Upper lobe of left lung (tissue), 6 donors: ENCODE data around the gene AIF1. TPM values are rescaled to one million over a fixed set of nuclear protein-coding genes. Genes with fewer than 3 reads are reported as not detected.

Experiments used
- ATAC-seq, 2 donors: fragments of 200-7000 bp; cut with Tn5 transposase; one replicate each; pipeline ENCODE4 v1.9.1; 2022; ENCODE audit warnings: mild to moderate bottlenecking in 2 of 2, moderate library complexity in 2 of 2; ENCODE audit not compliant: low FRiP score in 2 of 2
- DNase-seq, 2 donors: peaks; one replicate each; pipeline ENCODE4 v3.0.0-alpha.2; 2019 to 2020
- H3K27ac ChIP-seq, 4 donors: fragments of 200-600 bp; sonication (generic); one replicate each; pipeline ENCODE4 v1.5.1; 2016 to 2019
- H3K27me3 ChIP-seq, 4 donors: fragments of 200-600 bp; sonication (generic); one replicate each; pipeline ENCODE4 v1.5.1; 2017 to 2019
- H3K36me3 ChIP-seq, 4 donors: fragments of 200-600 bp; sonication (generic); one replicate each; pipeline ENCODE4 v1.5.1; 2016 to 2019
- H3K4me1 ChIP-seq, 4 donors: fragments of 200-600 bp; sonication (generic); one replicate each; pipeline ENCODE4 v1.5.1; 2018 to 2019
- H3K4me3 ChIP-seq, 4 donors: fragments of 200-600 bp; sonication (generic); one replicate each; pipeline ENCODE4 v1.5.1; 2017 to 2019; ENCODE audit warnings: mild to moderate bottlenecking in 2 of 4, moderate library complexity in 1 of 4
- H3K9me3 ChIP-seq, 4 donors: fragments of 200-600 bp; sonication (generic); one replicate each; pipeline ENCODE4 v1.5.1; 2018 to 2019
- EP300 ChIP-seq, 4 donors: sonication (generic); formaldehyde crosslinking; IDR thresholded peaks; one replicate each; pipeline ENCODE4 v1.5.1; 2017; ENCODE audit warnings: antibody characterized with exemption in 4 of 4, control low read depth in 2 of 4
- POLR2A ChIP-seq, 4 donors: fragments of 450-650 bp; IDR thresholded peaks; one replicate each; pipeline ENCODE4 v1.5.1; 2016 to 2017; ENCODE audit warnings: antibody characterized with exemption in 4 of 4, mild to moderate bottlenecking in 2 of 4
- POLR2AphosphoS5 ChIP-seq, 2 donors: sonication (generic); formaldehyde crosslinking; IDR thresholded peaks; one replicate each; pipeline ENCODE4 v1.5.1; 2017; ENCODE audit warnings: antibody characterized with exemption in 2 of 2
- WGBS, 2 donors: methylation state at CpG; one replicate each; pipeline ENCODE4 v1.1.5; 2017 to 2018; 5-methylcytosine and 5-hydroxymethylcytosine counted together
- total RNA-seq, 6 donors: library from RNA; depleted of rRNA in 4 of 6; stranded (reverse); fragments of >200 nt in 4 of 6; gene quantifications; one replicate each; pipeline versions ENCODE4 v1.1.0 to v1.2.1, GENCODE V29; 2016 to 2021
- TF ChIP-seq, protein P1 (sequence below), 6 experiments: fragments of 450-650 bp in 4 of 6; fragments of 200-600 bp in 2 of 6; sonication (generic) in 2 of 6; IDR thresholded peaks; one replicate each; pipeline ENCODE4 v1.5.1; 2016 to 2019; ENCODE audit warnings: antibody characterized with exemption in 6 of 6
- donor health status: DM: no; HTN: no; CAD: no; lungs with moderate emphysema.
- donor health status: DM: no; HTN: yes; CAD: no; lungs with severe emphysema.

AIF1 gene
- total RNA-seq, 6 donors from 2014 or later = 18.5 to 106 (median 79.7) TPM

DNA sequence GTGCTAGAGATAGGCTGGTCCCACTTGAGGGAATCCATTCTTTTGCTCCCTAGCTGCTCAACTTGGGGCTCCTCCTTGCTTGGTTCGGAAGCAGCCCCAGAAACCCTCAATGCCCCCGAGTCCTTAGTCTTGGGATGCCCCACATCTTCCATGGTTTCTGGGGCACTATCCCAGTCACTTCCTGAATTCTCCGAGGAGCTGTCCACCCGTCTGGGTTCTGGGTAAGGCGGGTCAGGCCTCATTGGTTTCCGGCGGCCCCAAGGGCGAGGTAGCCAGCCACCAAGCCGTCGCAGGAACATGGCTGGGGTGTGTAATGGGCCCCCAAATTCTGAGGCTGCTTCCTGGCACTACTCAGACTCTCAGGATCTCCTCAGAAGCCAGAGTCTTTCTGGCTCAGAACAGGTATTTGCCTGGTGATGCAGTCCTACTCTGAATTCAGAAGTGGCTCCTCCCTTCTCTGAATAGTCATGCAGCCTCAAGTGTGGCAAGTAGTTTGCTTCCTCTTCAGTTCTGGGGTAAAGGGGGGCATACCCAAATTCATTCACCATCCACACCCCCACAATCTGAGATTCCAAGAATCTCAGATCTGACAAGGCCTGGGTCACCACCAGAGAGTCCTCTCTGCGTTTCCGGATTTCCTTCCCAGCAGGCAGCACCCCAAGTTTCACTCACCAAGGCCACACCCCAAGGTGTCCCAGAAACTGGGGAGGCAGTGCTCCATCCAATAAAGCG, 44.8 kb downstream of the AIF1 start:
- Histone ChIP-seq H3K36me3 (peaks cover 0 to 42% (median 17%) of the 10 kb centered on the region in 4 donors), H3K4me1 (peaks cover 46 to 68% (median 52%) of the 10 kb centered on the region in 4 donors), H3K27me3 (no peaks in the 10 kb centered on the region), H3K9me3 (no peaks in the 10 kb centered on the region), H3K27ac (peak overlapping the region; percentile 84 to 97 (median 90)), H3K4me3 (peak overlapping the region; percentile 64 to 92 (median 64))
- no peak for TF ChIP-seq POLR2AphosphoS5 (IDR thresholded peaks at IDR 0.05)
- TF ChIP-seq EP300 (IDR thresholded peaks at IDR 0.05) = no peak
- TF ChIP-seq, protein P1, sequence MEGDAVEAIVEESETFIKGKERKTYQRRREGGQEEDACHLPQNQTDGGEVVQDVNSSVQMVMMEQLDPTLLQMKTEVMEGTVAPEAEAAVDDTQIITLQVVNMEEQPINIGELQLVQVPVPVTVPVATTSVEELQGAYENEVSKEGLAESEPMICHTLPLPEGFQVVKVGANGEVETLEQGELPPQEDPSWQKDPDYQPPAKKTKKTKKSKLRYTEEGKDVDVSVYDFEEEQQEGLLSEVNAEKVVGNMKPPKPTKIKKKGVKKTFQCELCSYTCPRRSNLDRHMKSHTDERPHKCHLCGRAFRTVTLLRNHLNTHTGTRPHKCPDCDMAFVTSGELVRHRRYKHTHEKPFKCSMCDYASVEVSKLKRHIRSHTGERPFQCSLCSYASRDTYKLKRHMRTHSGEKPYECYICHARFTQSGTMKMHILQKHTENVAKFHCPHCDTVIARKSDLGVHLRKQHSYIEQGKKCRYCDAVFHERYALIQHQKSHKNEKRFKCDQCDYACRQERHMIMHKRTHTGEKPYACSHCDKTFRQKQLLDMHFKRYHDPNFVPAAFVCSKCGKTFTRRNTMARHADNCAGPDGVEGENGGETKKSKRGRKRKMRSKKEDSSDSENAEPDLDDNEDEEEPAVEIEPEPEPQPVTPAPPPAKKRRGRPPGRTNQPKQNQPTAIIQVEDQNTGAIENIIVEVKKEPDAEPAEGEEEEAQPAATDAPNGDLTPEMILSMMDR (IDR thresholded peaks at IDR 0.05) = no peak
- no peak for TF ChIP-seq POLR2A (IDR thresholded peaks at IDR 0.05)
- peak; percentile 25 to 34 for ATAC-seq
- peak in 1 of 2 donors; percentile 45 for DNase-seq
- 22 to 28% methylated on average over 6 to 10 of the region's 13 CpGs for WGBS, 2 donors

DNA sequence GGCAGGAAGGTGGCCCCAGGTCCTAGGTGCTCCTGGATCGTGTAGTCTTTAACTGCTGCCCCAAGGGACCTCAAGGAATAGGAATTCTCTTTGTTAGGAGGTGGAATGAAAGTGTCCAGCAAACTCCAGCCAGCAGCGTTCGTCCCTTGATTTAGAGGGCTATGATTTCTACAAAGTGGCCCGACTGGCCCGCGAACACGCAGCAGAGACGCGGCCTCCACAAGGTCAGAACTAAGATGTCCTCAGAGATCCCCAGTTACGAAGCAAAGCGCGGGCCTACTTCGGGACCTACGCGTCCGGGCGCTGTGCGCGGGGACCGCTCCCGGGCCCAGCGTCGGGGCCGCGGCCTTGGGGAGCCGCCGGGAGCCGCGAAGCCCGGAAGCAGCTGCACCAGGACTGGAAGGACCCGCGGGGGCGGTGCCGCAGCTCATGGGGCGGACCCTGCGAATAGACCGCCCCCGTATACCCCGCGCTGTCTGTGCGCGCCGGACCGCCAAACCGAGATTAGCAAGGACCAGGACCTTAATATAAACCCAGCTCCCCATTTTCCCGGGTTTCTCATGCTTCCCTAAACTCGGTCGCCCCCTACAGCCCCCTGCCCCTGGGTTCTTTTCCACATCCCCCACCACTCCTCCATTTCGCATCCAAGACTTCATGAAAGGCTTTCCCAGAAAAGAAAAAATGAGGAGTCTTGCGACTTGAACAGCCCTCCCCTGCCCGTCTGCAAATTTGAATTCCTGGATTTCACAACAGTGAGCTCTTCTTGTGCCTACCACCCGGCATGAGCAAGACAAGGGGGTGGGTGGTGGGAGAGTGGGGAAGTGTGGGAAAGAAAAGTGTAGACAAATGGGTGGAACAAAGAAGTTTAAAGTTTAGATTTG, 45.6 kb downstream of the AIF1 start, which contains the start of gene C6orf47:
C6orf47 (minus strand) TSS at position 398 of the 881 bp plus-strand sequence. CDS start 831 bp downstream, outside the sequence.
- Histone ChIP-seq H3K4me3 (peak within 1 kb of the TSS; percentile 64 to 92 (median 64)), H3K27ac (peak within 1 kb of the TSS; percentile 84 to 97 (median 90)), H3K9me3 (no peaks in the 10 kb centered on the region), H3K4me1 (peaks cover 46 to 68% (median 52%) of the 10 kb centered on the region in 4 donors), H3K27me3 (no peaks in the 10 kb centered on the region), H3K36me3 (peaks cover 0 to 37% (median 17%) of the 10 kb centered on the region in 4 donors)
- TF ChIP-seq POLR2A (IDR thresholded peaks at IDR 0.05) (peak; percentile 43 to 95 (median 86)), EP300 (IDR thresholded peaks at IDR 0.05) (no peak), POLR2AphosphoS5 (IDR thresholded peaks at IDR 0.05) (peak; percentile 91 to 95)
- TF ChIP-seq, protein P1 (IDR thresholded peaks at IDR 0.05) = peak in 1 of 6 experiments; percentile 14
- ATAC-seq = peak; percentile 88 to 89
- DNase-seq = peak; percentile 93 to 97
- WGBS, 2 donors = 0 to 1% methylated on average over 36 to 42 of the region's 52 CpGs

DNA sequence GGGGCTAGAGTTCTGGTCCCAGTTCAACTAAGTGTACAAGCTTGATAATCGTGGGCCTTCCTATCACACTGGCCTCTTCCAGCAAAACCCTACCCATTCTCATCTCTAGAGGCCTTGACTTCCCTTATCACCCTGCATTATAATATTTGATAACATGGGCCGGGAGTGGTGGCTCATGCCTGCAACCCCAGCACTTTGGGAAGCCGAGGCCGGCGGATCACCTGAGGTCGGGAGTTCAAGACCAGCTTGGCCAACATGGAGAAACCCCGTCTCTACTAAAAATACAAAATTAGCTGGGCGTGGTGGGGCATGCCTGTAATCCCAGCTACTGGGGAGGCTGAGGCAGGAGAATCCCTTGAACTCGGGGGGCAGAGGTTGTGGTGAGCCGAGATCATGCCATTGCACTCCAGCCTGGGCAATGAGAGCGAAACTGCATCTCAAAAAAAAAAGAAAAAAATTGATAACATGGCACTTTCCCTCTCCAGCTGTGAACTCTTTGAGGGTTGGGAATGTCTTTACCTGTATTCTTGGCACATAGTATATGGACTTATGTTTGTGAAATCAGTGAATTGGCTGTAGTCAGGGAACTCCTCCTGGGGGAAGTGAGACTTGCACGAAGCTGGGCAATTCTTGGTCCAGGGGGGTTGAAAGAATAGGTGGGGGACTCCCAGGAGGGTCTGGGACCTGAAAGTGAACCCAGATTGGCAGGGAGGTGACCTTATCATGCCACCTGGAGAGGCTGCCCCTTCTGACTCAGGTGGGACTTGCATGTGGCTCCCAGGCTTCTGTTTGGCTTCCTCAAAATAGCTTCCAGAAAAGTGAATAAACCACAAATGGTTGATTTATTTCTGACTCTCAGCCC, 46.5 kb downstream of the AIF1 start:
- TF ChIP-seq POLR2A (IDR thresholded peaks at IDR 0.05) = no peak
- TF ChIP-seq POLR2AphosphoS5 (IDR thresholded peaks at IDR 0.05) = no peak
- no peak for TF ChIP-seq EP300 (IDR thresholded peaks at IDR 0.05)
- TF ChIP-seq, protein P1 (IDR thresholded peaks at IDR 0.05) = no peak
- H3K9me3 ChIP-seq = no peaks in the 10 kb centered on the region
- DNase-seq (no peak), ATAC-seq (no peak)
- peak overlapping the region; percentile 84 to 97 (median 90) for H3K27ac ChIP-seq
- peaks cover 0 to 29% (median 17%) of the 10 kb centered on the region in 4 donors for H3K36me3 ChIP-seq
- WGBS, 2 donors = 82% methylated on average over 12 of the region's 12 CpGs
- H3K4me1 ChIP-seq = peaks cover 49 to 71% (median 53%) of the 10 kb centered on the region in 4 donors
- H3K4me3 ChIP-seq = peak overlapping the region in 2 of 4 donors; percentile 64
- H3K27me3 ChIP-seq = no peaks in the 10 kb centered on the region

DNA sequence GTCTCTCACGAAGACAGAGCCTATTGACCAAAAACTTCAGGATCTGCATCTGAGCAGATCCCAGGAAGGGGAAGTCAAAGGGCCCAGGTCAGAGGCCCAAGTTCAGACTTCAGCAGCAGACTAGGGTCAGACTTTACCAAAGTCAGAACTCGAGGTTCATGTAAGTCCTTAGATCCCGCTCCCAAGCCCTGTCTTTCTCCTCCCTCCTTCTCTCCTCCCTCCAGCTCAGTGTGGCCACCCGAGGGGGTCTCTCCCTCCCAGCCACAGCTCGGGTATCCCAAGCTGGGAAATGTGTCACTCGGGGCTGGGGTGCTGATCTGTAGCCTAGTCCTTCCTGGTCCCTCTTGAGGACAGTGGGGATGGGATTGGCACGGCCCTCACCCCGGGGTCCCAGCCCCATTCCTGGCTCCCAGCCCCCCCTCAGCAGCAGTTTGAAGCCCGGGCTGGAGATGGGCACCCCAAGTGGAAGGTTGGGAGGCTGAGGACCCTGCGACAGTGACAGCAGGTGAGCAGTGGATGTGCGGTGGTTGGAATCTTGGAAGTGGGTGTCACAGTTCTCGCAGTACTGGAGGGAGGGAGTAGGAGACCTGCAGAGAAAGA, 47.2 kb downstream of the AIF1 start:
- Histone ChIP-seq H3K27me3 (no peaks in the 10 kb centered on the region), H3K27ac (peak overlapping the region in 3 of 4 donors; percentile 12 to 97 (median 92)), H3K36me3 (peaks cover 0 to 28% (median 17%) of the 10 kb centered on the region in 4 donors), H3K4me3 (no peak overlapping the region), H3K4me1 (peaks cover 55 to 76% (median 61%) of the 10 kb centered on the region in 4 donors), H3K9me3 (no peaks in the 10 kb centered on the region)
- TF ChIP-seq POLR2AphosphoS5 (IDR thresholded peaks at IDR 0.05) = no peak
- no peak for TF ChIP-seq EP300 (IDR thresholded peaks at IDR 0.05)
- no peak for TF ChIP-seq POLR2A (IDR thresholded peaks at IDR 0.05)
- TF ChIP-seq, protein P1 (IDR thresholded peaks at IDR 0.05) = no peak
- 91% methylated on average over 12 of the region's 12 CpGs for WGBS, 2 donors
- DNase-seq (no peak), ATAC-seq (no peak)
